IMR-90 (cell line): ENCODE data around the gene ATP2B2. TPM values are rescaled to one million over a fixed set of nuclear protein-coding genes. Genes with fewer than 3 reads are reported as not detected.

Experiments
- ATAC-seq: fragments of 200-7000 bp; cut with Tn5 transposase; 2 replicates; pipeline ENCODE4 v1.9.1; 2020; ENCODE audit warnings: low read depth, mild to moderate bottlenecking, moderate library complexity
- BruUV-seq: library from RNA; stranded (reverse); fragments of 400-500 nt; replicated peaks from 2 replicates; lab custom pipeline; 2021; lab: Mats Ljungman, UMichigan
- CTCF ChIA-PET: fragments of 300-600 bp; formaldehyde crosslinking; extraction: SDS; loops from one replicate; lab custom pipeline; 2021; ENCODE audit warnings: antibody characterized with exemption; lab: Yijun Ruan, JAX
- POLR2A ChIA-PET: fragments of 300-600 bp; sonication (Branson Sonifier 250); formaldehyde crosslinking; loops from one replicate; lab custom pipeline; 2022; ENCODE audit warnings: antibody characterized with exemption; ENCODE audit not compliant: unreplicated experiment; lab: Charles Lee
- DNase-seq: peaks from one replicate; pipeline ENCODE4 v3.0.0; 2013
- H2AFZ ChIP-seq: replicated peaks from 2 replicates; pipeline ENCODE3; 2013; ENCODE audit warnings: low read length, mild to moderate bottlenecking; ENCODE audit not compliant: poor library complexity
- H2AK5ac ChIP-seq: 2 replicates; pipeline ENCODE4 v1.6.1; 2013; ENCODE audit warnings: low read depth, low read length, inconsistent platforms
- H2AK9ac ChIP-seq: replicated peaks from 2 replicates; pipeline ENCODE3; 2013; ENCODE audit warnings: mild to moderate bottlenecking, low read depth, low read length, moderate library complexity; ENCODE audit not compliant: poor library complexity
- H2BK120ac ChIP-seq: 2 replicates; pipeline ENCODE4 v1.6.1; 2013; ENCODE audit warnings: low read depth, low read length, inconsistent platforms
- H2BK15ac ChIP-seq: 3 replicates; pipeline ENCODE4 v1.6.1; 2013; ENCODE audit warnings: low read depth, low read length, inconsistent platforms
- H2BK20ac ChIP-seq: 2 replicates; pipeline ENCODE4 v1.6.1; 2013; ENCODE audit warnings: low read depth, mild to moderate bottlenecking, inconsistent platforms, low read length, moderate library complexity
- H2BK5ac ChIP-seq: 2 replicates; pipeline ENCODE4 v1.6.1; 2013; ENCODE audit warnings: mild to moderate bottlenecking, low read depth, low read length, inconsistent platforms; ENCODE audit not compliant: poor library complexity, severe bottlenecking
- H3K14ac ChIP-seq: replicated peaks from 2 replicates; pipeline ENCODE4 v1.6.1; 2013; ENCODE audit warnings: low read depth, low read length, inconsistent platforms
- H3K18ac ChIP-seq: 2 replicates; pipeline ENCODE4 v1.6.1; 2013; ENCODE audit warnings: low read depth, low read length, control low read depth
- H3K23ac ChIP-seq: 2 replicates; pipeline ENCODE4 v1.6.1; 2013; ENCODE audit warnings: low read depth, low read length, inconsistent platforms
- H3K27ac ChIP-seq: 2 replicates; pipeline ENCODE4 v1.5.1; 2013; ENCODE audit warnings: mild to moderate bottlenecking, control low read depth, low read length; ENCODE audit not compliant: insufficient read depth
- H3K27me3 ChIP-seq: 2 replicates; pipeline ENCODE4 v1.6.1; 2013; ENCODE audit warnings: low read length; ENCODE audit not compliant: control insufficient read depth, insufficient read depth
- H3K36me3 ChIP-seq: 2 replicates; pipeline ENCODE4 v1.6.1; 2013; ENCODE audit warnings: low read length, mixed read lengths; ENCODE audit not compliant: control insufficient read depth, insufficient read depth
- H3K4ac ChIP-seq: 2 replicates; pipeline ENCODE4 v1.6.1; 2013; ENCODE audit warnings: low read depth, low read length, inconsistent platforms
- H3K4me1 ChIP-seq: 2 replicates; pipeline ENCODE4 v1.6.1; 2013; ENCODE audit warnings: low read length, mixed read lengths; ENCODE audit not compliant: control insufficient read depth, insufficient read depth
- H3K4me2 ChIP-seq: 2 replicates; pipeline ENCODE4 v1.6.1; 2013; ENCODE audit warnings: low read depth, mild to moderate bottlenecking, control low read depth, low read length, moderate library complexity
- H3K4me3 ChIP-seq: 2 replicates; pipeline ENCODE4 v1.5.1; 2013; ENCODE audit warnings: low read depth, mild to moderate bottlenecking, control low read depth, low read length, moderate library complexity; ENCODE audit not compliant: insufficient read depth
- H3K56ac ChIP-seq: 2 replicates; pipeline ENCODE4 v1.6.1; 2013; ENCODE audit warnings: low read length, inconsistent platforms; ENCODE audit not compliant: insufficient read depth; ENCODE audit errors: extremely low read depth
- H3K79me1 ChIP-seq, 2 experiments: 2 replicates each; pipeline ENCODE4 v1.6.1; 2013; ENCODE audit warnings: low read length in 2 of 2, inconsistent platforms in 1 of 2, low read depth in 1 of 2
- H3K9ac ChIP-seq: 2 replicates; pipeline ENCODE4 v1.6.1; 2013; ENCODE audit warnings: low read depth, low read length, control low read depth
- H3K9me1 ChIP-seq: 2 replicates; pipeline ENCODE4 v1.6.1; 2013; ENCODE audit warnings: low read length, inconsistent platforms; ENCODE audit not compliant: insufficient read depth
- H3K9me3 ChIP-seq: 2 replicates; pipeline ENCODE4 v1.6.1; 2013; ENCODE audit warnings: low read length; ENCODE audit not compliant: control insufficient read depth, insufficient read depth
- H4K20me1 ChIP-seq: 2 replicates; pipeline ENCODE4 v1.6.1; 2013; ENCODE audit warnings: low read length, inconsistent platforms; ENCODE audit not compliant: insufficient read depth
- H4K5ac ChIP-seq: 2 replicates; pipeline ENCODE4 v1.6.1; 2013; ENCODE audit warnings: mild to moderate bottlenecking, low read depth, low read length, control low read depth
- H4K8ac ChIP-seq, 2 experiments: 2 replicates each; pipeline ENCODE4 v1.6.1; 2013; ENCODE audit warnings: low read depth in 2 of 2, low read length in 2 of 2, control low read depth in 1 of 2, inconsistent platforms in 1 of 2
- H4K91ac ChIP-seq: 2 replicates; pipeline ENCODE4 v1.6.1; 2013; ENCODE audit warnings: low read depth, low read length, inconsistent platforms; ENCODE audit not compliant: insufficient read depth
- CEBPB ChIP-seq: IDR thresholded peaks from 2 replicates; pipeline ENCODE4 v1.6.1; 2012; ENCODE audit warnings: low read depth, low read length, improper control_type of control experiment
- CTCF ChIP-seq: conservative IDR thresholded peaks from 2 replicates; pipeline ENCODE4 v1.5.1; 2012; ENCODE audit warnings: mild to moderate bottlenecking, low read depth, low read length, improper control_type of control experiment
- MAFK ChIP-seq: IDR thresholded peaks from 2 replicates; pipeline ENCODE4 v1.6.1; 2012; ENCODE audit warnings: low read depth, low read length, improper control_type of control experiment
- MAZ ChIP-seq: IDR thresholded peaks from 2 replicates; pipeline ENCODE4 v1.6.1; 2012; ENCODE audit warnings: low read depth, mild to moderate bottlenecking, low read length, improper control_type of control experiment, moderate library complexity, borderline replicate concordance
- RFX5 ChIP-seq: IDR thresholded peaks from 2 replicates; pipeline ENCODE4 v1.8.0; 2012; ENCODE audit warnings: low read depth, mild to moderate bottlenecking, low read length, moderate library complexity
- USF2 ChIP-seq: fragments of 150-350 bp; IDR thresholded peaks from 2 replicates; pipeline ENCODE4 v1.6.1; 2017; ENCODE audit warnings: mild to moderate bottlenecking, antibody characterized with exemption, low read length, low read depth
- WGBS, 2 experiments: methylation state at CpG; one replicate each; pipeline versions ENCODE4 v1.1.5 to v1.1.7; 2013; ENCODE audit warnings: missing lambda C conversion rate in 2 of 2; ENCODE audit not compliant: insufficient read length in 1 of 2; ENCODE audit errors: extremely low coverage in 2 of 2; 5-methylcytosine and 5-hydroxymethylcytosine counted together
- dilution Hi-C: fragments of 300-500 bp; cut with HindIII; formaldehyde crosslinking; loops from one replicate; pipeline ENCODE4 v1.14.3; 2018; ENCODE audit warnings: low sequenced_read_pairs; ENCODE audit not compliant: unreplicated experiment
- in situ Hi-C: fragments of 300-500 bp; cut with MboI; formaldehyde crosslinking; loops from 3 replicates; pipeline ENCODE4 v1.14.3; 2019; ENCODE audit warnings: low sequenced_read_pairs, inconsistent platforms, mixed read lengths
- intact Hi-C: fragments of 100-400 bp; cut with micrococcal nuclease; formaldehyde crosslinking; loops from 2 replicates; pipeline ENCODE4 v1.10.0; 2022
- polyA plus RNA-seq, 3 experiments: library from polyadenylated mRNA; depleted of rRNA; stranded (reverse); fragments of >200 nt; gene quantifications; 2 replicates each; pipeline ENCODE4 v1.2.3, GENCODE V29; 2012; ENCODE audit warnings: low replicate concordance in 1 of 3
- total RNA-seq: library from RNA; depleted of rRNA; stranded (reverse); fragments of >200 nt; gene quantifications from 2 replicates; pipeline ENCODE4 v1.2.3, GENCODE V29; 2012

The ATP2B2 gene
- total and polyA plus RNA-seq, 2 of the 4 experiments (the other 2 are of a cell fraction): under 0.01 to 0.02 TPM

DNA sequence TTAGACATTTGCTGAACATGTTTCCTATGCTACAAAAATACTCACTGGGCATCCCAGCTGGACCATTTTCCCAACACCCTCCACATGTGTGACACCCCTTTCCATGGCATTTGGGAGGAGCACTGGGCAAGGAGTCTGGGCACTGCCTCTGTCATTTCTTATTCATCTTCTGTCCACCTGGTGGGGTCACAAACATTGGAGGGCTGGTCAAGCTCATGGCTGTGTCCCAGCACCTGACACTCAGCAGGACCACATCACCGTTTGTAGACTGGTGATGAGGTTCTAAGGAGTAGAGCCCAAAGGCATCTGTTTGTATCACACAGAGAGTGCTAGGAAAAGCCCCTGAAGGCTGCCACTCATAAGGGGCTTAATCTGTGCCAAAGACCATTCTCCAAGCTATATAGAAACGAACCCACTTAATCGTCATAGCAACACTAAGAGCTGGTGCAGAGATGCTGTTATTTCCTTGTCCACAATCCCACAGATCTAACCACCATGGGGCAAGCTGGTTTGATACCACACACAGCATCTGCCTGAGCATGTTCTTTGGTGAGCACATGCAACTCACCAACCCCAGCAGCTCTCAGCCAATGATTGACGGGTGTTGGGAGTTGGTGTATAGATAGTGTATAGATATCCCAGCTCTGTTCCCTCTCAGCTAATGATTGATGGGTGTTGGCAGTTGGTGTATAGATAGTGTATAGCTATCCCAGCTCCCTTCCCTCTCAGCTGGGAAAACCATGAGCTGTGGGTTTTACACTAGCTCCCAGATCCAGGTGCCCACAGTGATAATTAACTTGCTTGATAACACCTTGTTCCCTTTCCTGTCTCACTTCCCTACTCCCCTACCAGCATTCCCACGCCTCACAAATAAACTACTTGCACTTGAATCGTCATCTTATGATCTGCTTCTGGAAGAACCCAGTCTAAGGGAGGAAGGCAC is 42.7 kb upstream of the ATP2B2 start:
- no peak for TF ChIP-seq USF2
- no peak for TF ChIP-seq CTCF
- TF ChIP-seq MAFK: no peak
- TF ChIP-seq RFX5: no peak
- no peak for TF ChIP-seq MAZ
- TF ChIP-seq CEBPB: no peak
- H2AFZ ChIP-seq: no peak overlapping the region
- no peaks in the 10 kb centered on the region for H3K36me3 ChIP-seq
- no peak overlapping the region for H2BK20ac ChIP-seq
- in situ Hi-C loops: no loop called here
- no peak overlapping the region for H4K91ac ChIP-seq
- H3K27ac ChIP-seq: no peak overlapping the region
- peaks cover 4% of the 10 kb centered on the region; the same call in 1 of the 2 replicates for H3K27me3 ChIP-seq
- H2BK15ac ChIP-seq: no peak overlapping the region
- no peak overlapping the region for H3K4ac ChIP-seq
- H3K4me1 ChIP-seq: no peaks in the 10 kb centered on the region
- no TSS peak for BruUV-seq
- H2AK9ac ChIP-seq: no peak overlapping the region
- no peak overlapping the region for H3K18ac ChIP-seq
- no peak overlapping the region for H2AK5ac ChIP-seq
- no peak overlapping the region for H3K4me3 ChIP-seq
- dilution Hi-C loops: no loop called here
- no peak overlapping the region for H4K8ac ChIP-seq
- H3K9me3 ChIP-seq: no peaks in the 10 kb centered on the region
- DNase-seq (no peak), ATAC-seq (no peak)
- H2BK120ac ChIP-seq: no peak overlapping the region
- H3K4me2 ChIP-seq: no peak overlapping the region
- H3K79me1 ChIP-seq: no peaks in the 10 kb centered on the region
- POLR2A ChIA-PET: no interaction called here
- no peak overlapping the region for H3K14ac ChIP-seq
- H3K23ac ChIP-seq: no peak overlapping the region
- no peaks in the 10 kb centered on the region for H4K20me1 ChIP-seq
- H3K9me1 ChIP-seq: no peaks in the 10 kb centered on the region
- H4K5ac ChIP-seq: no peak overlapping the region
- WGBS, 2 experiments: 76% methylated on average over 2 of the region's 6 CpGs; no CpG with 5 or more reads in 1 of the 2 experiments
- intact Hi-C loops: no loop called here
- H3K9ac ChIP-seq: no peak overlapping the region
- H3K56ac ChIP-seq: no peak overlapping the region
- CTCF ChIA-PET: no interaction called here
- no peak overlapping the region for H2BK5ac ChIP-seq
